Neuronal stem cell (in vitro differentiated cells): ENCODE results near the gene PLD1.

Source experiments
- DNase-seq: peaks from one replicate; pipeline ENCODE4 v3.0.0-alpha.2; 2013; ENCODE audit warnings: low spot score
- H2AFZ ChIP-seq: one replicate; pipeline ENCODE4 v1.6.1; 2013; ENCODE audit warnings: mild to moderate bottlenecking, low read length, inconsistent platforms
- H2AK5ac ChIP-seq: 2 replicates; pipeline ENCODE4 v1.6.1; 2013; ENCODE audit warnings: low read depth, mild to moderate bottlenecking, inconsistent platforms, low read length, moderate library complexity, mixed read lengths
- H2BK120ac ChIP-seq: 2 replicates; pipeline ENCODE4 v1.6.1; 2013; ENCODE audit warnings: low read depth, mild to moderate bottlenecking, inconsistent platforms, low read length, moderate library complexity, mixed read lengths
- H2BK12ac ChIP-seq: one replicate; pipeline ENCODE4 v1.6.1; 2013; ENCODE audit warnings: low read length, inconsistent platforms
- H2BK15ac ChIP-seq: 2 replicates; pipeline ENCODE4 v1.6.1; 2013; ENCODE audit warnings: mild to moderate bottlenecking, low read length, inconsistent platforms, mixed read lengths
- H2BK5ac ChIP-seq: one replicate; pipeline ENCODE4 v1.6.1; 2013; ENCODE audit warnings: inconsistent platforms, mild to moderate bottlenecking, low read length, moderate library complexity
- H3K14ac ChIP-seq: one replicate; pipeline ENCODE4 v1.6.1; 2013; ENCODE audit warnings: low read length, inconsistent platforms
- H3K18ac ChIP-seq: 2 replicates; pipeline ENCODE4 v1.6.1; 2013; ENCODE audit warnings: low read length, inconsistent platforms
- H3K23ac ChIP-seq: 2 replicates; pipeline ENCODE4 v1.6.1; 2013; ENCODE audit warnings: low read depth, mild to moderate bottlenecking, mixed read lengths, low read length, inconsistent platforms; ENCODE audit not compliant: poor library complexity
- H3K27ac ChIP-seq: replicated peaks from 3 replicates; pipeline ENCODE4 v1.5.1; 2013; ENCODE audit warnings: low read length, inconsistent platforms
- H3K27me3 ChIP-seq, 3 experiments: 2 replicates each; pipeline ENCODE4 v1.6.1; 2013; ENCODE audit warnings: low read length in 3 of 3, mild to moderate bottlenecking in 2 of 3, inconsistent platforms in 1 of 3, low read depth in 1 of 3, mixed read lengths in 1 of 3, moderate library complexity in 1 of 3; ENCODE audit not compliant: control insufficient read depth in 3 of 3, insufficient read depth in 3 of 3
- H3K36me3 ChIP-seq, 2 donors: replicated peaks in 1 of 2; 2 replicates each; pipeline ENCODE4 v1.6.1; 2013; ENCODE audit warnings: low read length in 2 of 2; ENCODE audit not compliant: control insufficient read depth in 2 of 2, insufficient read depth in 2 of 2
- H3K4ac ChIP-seq: 2 replicates; pipeline ENCODE4 v1.6.1; 2013; ENCODE audit warnings: inconsistent platforms, mild to moderate bottlenecking, low read length, moderate library complexity
- H3K4me1 ChIP-seq, 2 donors: 1 replicate in 1 of 2; 2 replicates in 1 of 2; pipeline ENCODE4 v1.6.1; 2013; ENCODE audit warnings: low read length in 2 of 2, low read depth in 1 of 2; ENCODE audit not compliant: control insufficient read depth in 2 of 2, insufficient read depth in 1 of 2
- H3K4me2 ChIP-seq: one replicate; pipeline ENCODE4 v1.6.1; 2013; ENCODE audit warnings: mild to moderate bottlenecking, low read length, inconsistent platforms; ENCODE audit not compliant: insufficient read depth, poor library complexity, severe bottlenecking
- H3K4me3 ChIP-seq, 2 donors: 2 replicates each; pipeline ENCODE4 v1.5.1; 2013; ENCODE audit warnings: low read length in 2 of 2, mild to moderate bottlenecking in 2 of 2, inconsistent platforms in 1 of 2, moderate library complexity in 1 of 2
- H3K79me1 ChIP-seq: one replicate; pipeline ENCODE4 v1.6.1; 2013; ENCODE audit warnings: low read depth, mild to moderate bottlenecking, inconsistent platforms, low read length, moderate library complexity
- H3K9ac ChIP-seq: one replicate; pipeline ENCODE4 v1.6.1; 2013; ENCODE audit warnings: mild to moderate bottlenecking, low read depth, low read length, inconsistent platforms; ENCODE audit not compliant: poor library complexity
- H3K9me3 ChIP-seq, 2 donors: replicated peaks in 1 of 2; 2 replicates each; pipeline versions ENCODE3 to v1.6.1; 2013; ENCODE audit warnings: low read length in 2 of 2, mild to moderate bottlenecking in 2 of 2, inconsistent platforms in 1 of 2, low read depth in 1 of 2, mixed read lengths in 1 of 2, moderate library complexity in 1 of 2; ENCODE audit not compliant: control insufficient read depth in 2 of 2, insufficient read depth in 1 of 2
- H4K8ac ChIP-seq: one replicate; pipeline ENCODE4 v1.6.1; 2013; ENCODE audit warnings: low read depth, mild to moderate bottlenecking, inconsistent platforms, low read length, moderate library complexity
- H4K91ac ChIP-seq: one replicate; pipeline ENCODE4 v1.6.1; 2013; ENCODE audit warnings: low read length, low read depth, mild to moderate bottlenecking, inconsistent platforms; ENCODE audit not compliant: poor library complexity
- WGBS, 2 donors: extraction: QIAGEN DNeasy Blood & Tissue Kit; methylation state at CpG; one replicate each; pipeline ENCODE4 v1.1.7; 2013; ENCODE audit warnings: missing lambda C conversion rate in 2 of 2, mixed read lengths in 1 of 2; ENCODE audit not compliant: insufficient read length in 2 of 2, insufficient replicate concordance in 1 of 2; ENCODE audit errors: extremely low coverage in 2 of 2; 5-methylcytosine and 5-hydroxymethylcytosine counted together

PLD1 gene

DNA sequence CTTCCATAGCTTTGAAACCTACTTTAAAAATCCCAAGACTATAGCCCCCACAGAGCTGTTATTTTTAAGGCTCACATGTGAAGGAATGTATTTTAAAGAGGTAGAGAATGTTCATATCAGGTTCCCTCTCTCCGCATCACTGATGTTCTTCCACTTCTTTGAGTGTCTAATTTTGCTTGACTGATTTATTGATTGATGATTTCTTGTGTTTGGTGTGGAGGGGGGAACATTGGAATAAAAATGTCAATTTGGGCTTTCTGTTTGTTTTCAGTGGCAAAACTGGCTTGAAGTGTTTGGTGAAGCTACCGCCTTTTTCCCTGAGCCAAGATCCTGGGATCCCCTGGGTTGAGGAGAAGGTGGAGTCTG is 30.1 kb upstream of the PLD1 start:
- Histone ChIP-seq H2AK5ac (no peak overlapping the region), H4K8ac (no peak overlapping the region), H3K9ac (no peak overlapping the region), H3K27ac (no peak overlapping the region), H3K79me1 (no peaks in the 10 kb centered on the region), H2BK120ac (no peak overlapping the region), H3K36me3 (no peaks in the 10 kb centered on the region), H3K4me1 (peaks cover 5 to 32% of the 10 kb centered on the region in 2 donors), H3K9me3 (no peaks in the 10 kb centered on the region), H3K4me3 (no peak overlapping the region), H3K4me2 (no peak overlapping the region), H2AFZ (peak overlapping the region; percentile 50), H2BK15ac (peak overlapping the region; percentile 11), H3K14ac (no peak overlapping the region), H4K91ac (no peak overlapping the region), H3K27me3 (no peaks in the 10 kb centered on the region), H3K18ac (no peak overlapping the region), H2BK12ac (no peak overlapping the region), H3K4ac (no peak overlapping the region), H3K23ac (no peak overlapping the region), H2BK5ac (no peak overlapping the region)
- DNase-seq: no peak
- WGBS, 2 donors: no CpG with 5 or more reads among the region's 2 CpGs

DNA sequence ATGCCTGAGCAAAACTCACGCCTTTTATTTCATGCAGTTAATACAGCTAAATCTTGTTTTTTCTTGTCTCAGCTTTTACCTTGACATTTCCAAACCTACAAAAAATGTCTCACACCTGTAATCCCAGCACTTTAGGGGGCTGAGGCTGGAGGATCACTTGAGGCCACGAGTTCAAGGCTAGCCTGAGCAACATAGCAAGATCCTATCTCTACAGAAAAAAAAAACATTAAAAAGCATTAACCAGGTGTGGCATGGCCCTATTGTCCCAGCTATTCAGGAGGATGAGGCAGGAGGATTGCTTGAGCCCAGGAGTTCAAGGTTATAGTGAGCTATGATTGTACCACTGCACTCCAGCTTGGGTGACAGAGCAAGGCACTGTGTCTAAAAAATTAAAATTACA is 29.0 kb upstream of the PLD1 start:
- no peak overlapping the region for H3K4me3 ChIP-seq
- H3K4ac ChIP-seq: no peak overlapping the region
- H3K23ac ChIP-seq: no peak overlapping the region

DNA sequence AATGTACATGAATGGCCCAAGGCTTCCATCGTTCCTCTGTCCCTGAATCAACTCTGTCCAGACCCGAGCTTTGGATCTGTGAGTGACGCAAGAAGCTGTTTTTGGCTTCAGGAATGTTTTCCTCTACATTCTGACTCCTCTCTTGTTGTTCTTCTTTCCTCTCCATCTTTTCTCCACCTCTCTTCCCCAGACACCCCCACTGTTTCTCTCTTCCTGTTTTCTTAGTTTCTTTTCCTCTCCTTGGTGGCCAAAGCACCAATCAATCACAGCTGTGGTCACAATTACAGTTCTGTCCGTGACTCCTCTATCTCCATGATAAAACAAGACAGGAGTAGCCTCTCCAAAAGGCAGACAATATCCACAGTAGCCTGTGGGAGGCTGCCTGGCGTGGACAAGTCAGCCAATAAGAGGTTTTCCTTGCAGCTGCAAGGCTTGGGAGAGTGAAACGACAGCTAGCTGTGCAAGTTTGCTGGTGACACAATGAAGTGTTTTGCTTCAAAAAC is 28.0 kb upstream of the PLD1 start:
- H3K27ac ChIP-seq: no peak overlapping the region

More for the DNA sequence above, 29.0 kb upstream of the PLD1 start:
- Histone ChIP-seq H3K18ac (no peak overlapping the region), H3K9me3 (no peaks in the 10 kb centered on the region), H2BK120ac (no peak overlapping the region), H2BK15ac (no peak overlapping the region), H3K4me2 (no peak overlapping the region), H3K27ac (no peak overlapping the region), H2BK12ac (no peak overlapping the region), H2BK5ac (no peak overlapping the region), H3K79me1 (no peaks in the 10 kb centered on the region), H3K36me3 (no peaks in the 10 kb centered on the region), H3K4me1 (peaks cover 5 to 38% of the 10 kb centered on the region in 2 donors), H2AK5ac (no peak overlapping the region), H3K27me3 (no peaks in the 10 kb centered on the region), H4K91ac (no peak overlapping the region), H3K9ac (no peak overlapping the region), H3K14ac (no peak overlapping the region), H4K8ac (no peak overlapping the region), H2AFZ (no peak overlapping the region)
- no peak for DNase-seq
- WGBS, 2 donors: no CpG with 5 or more reads among the region's 2 CpGs

DNA sequence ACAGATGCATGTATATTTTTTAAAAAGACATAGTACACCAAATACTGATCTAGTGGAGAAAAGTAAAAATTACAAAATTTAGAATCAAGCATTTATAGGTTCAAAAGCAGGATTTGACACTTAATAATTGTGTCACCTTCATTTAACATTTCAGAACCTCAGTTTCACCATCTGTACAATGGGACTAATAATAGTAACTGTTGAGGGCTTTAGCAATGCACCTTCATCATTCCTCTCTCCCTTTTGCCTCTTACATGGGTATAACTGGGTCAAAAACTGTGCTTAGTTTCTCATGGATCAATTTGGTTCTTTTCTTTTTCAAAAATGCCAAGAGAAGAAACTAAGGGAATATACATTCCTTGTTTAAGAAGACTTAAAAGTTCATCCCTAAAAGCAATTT is 27.4 kb upstream of the PLD1 start:
- H3K4me3 ChIP-seq: no peak overlapping the region
- peaks cover 2 to 35% of the 10 kb centered on the region in 2 donors for H3K4me1 ChIP-seq
- H4K8ac ChIP-seq: no peak overlapping the region
- H3K79me1 ChIP-seq: no peaks in the 10 kb centered on the region
- H3K36me3 ChIP-seq: no peaks in the 10 kb centered on the region
- H2BK120ac ChIP-seq: no peak overlapping the region
- no peak overlapping the region for H2BK5ac ChIP-seq
- no peak for DNase-seq
- no peak overlapping the region for H3K9ac ChIP-seq
- peak overlapping the region; percentile 85 for H2AFZ ChIP-seq
- no peaks in the 10 kb centered on the region for H3K27me3 ChIP-seq
- no peak overlapping the region for H3K14ac ChIP-seq
- no peak overlapping the region for H4K91ac ChIP-seq
- no peak overlapping the region for H3K18ac ChIP-seq
- H3K4me2 ChIP-seq: no peak overlapping the region
- no peak overlapping the region for H2AK5ac ChIP-seq
- no peak overlapping the region for H3K27ac ChIP-seq
- no peak overlapping the region for H2BK12ac ChIP-seq
- no peak overlapping the region for H3K4ac ChIP-seq
- no peak overlapping the region for H3K23ac ChIP-seq
- H3K9me3 ChIP-seq: no peaks in the 10 kb centered on the region
- H2BK15ac ChIP-seq: no peak overlapping the region

More for the DNA sequence above, 28.0 kb upstream of the PLD1 start:
- no peak overlapping the region for H3K9ac ChIP-seq
- H3K4me3 ChIP-seq: peak overlapping the region in 1 of 2 donors; percentile 10
- no peak overlapping the region for H2AK5ac ChIP-seq
- no peak overlapping the region for H4K8ac ChIP-seq
- H3K4me1 ChIP-seq: peaks cover 4 to 41% of the 10 kb centered on the region in 2 donors
- H3K4me2 ChIP-seq: peak overlapping the region; percentile 27
- H3K23ac ChIP-seq: no peak overlapping the region
- H2BK5ac ChIP-seq: no peak overlapping the region
- no peak overlapping the region for H3K4ac ChIP-seq
- H2BK15ac ChIP-seq: no peak overlapping the region
- no peaks in the 10 kb centered on the region for H3K9me3 ChIP-seq
- no peak overlapping the region for H2BK120ac ChIP-seq
- peak overlapping the region; percentile 85 for H2AFZ ChIP-seq
- no peaks in the 10 kb centered on the region for H3K27me3 ChIP-seq
- DNase-seq: no peak
- no peak overlapping the region for H3K14ac ChIP-seq
- no peak overlapping the region for H4K91ac ChIP-seq
- WGBS, 2 donors: no CpG with 5 or more reads among the region's 6 CpGs
- no peak overlapping the region for H2BK12ac ChIP-seq
- H3K18ac ChIP-seq: no peak overlapping the region
- no peaks in the 10 kb centered on the region for H3K79me1 ChIP-seq
- no peaks in the 10 kb centered on the region for H3K36me3 ChIP-seq
